ENCODE measurements around the gene TFAM. TPM values are rescaled to one million over a fixed set of nuclear protein-coding genes. Genes with fewer than 3 reads are reported as not detected.

Gene TFAM
- total RNA-seq, 4 donors from 2014 or later, result 15.3 to 20.1 (median 17.6) TPM

- no peak for TF ChIP-seq CTCF (IDR thresholded peaks at IDR 0.05; ENCODE audit: low read depth)
These were observed 9.3 kb downstream of the TFAM start for GRCh38 chr10:58394471-58394870.

GRCh38 chr10:58396057-58396456 is 10.8 kb downstream of the TFAM start:
- TF ChIP-seq CTCF (IDR thresholded peaks at IDR 0.05; ENCODE audit: low read depth), result no peak

- no peak for TF ChIP-seq CTCF (IDR thresholded peaks at IDR 0.05; ENCODE audit: low read depth)
These were observed 12.6 kb downstream of the TFAM start for GRCh38 chr10:58397830-58398229.

- no peak for TF ChIP-seq CTCF (IDR thresholded peaks at IDR 0.05; ENCODE audit: low read depth)
These were observed 14.2 kb downstream of the TFAM start for GRCh38 chr10:58399410-58399809.

GRCh38 chr10:58400609-58401008 is 15.4 kb downstream of the TFAM start:
- TF ChIP-seq CTCF (IDR thresholded peaks at IDR 0.05; ENCODE audit: low read depth), result no peak

GRCh38 chr10:58404001-58404400 is 18.8 kb downstream of the TFAM start:
- TF ChIP-seq CTCF (IDR thresholded peaks at IDR 0.05; ENCODE audit: low read depth), result no peak

GRCh38 chr10:58409956-58410610 is 24.9 kb downstream of the TFAM start:
- no peak for TF ChIP-seq CTCF (IDR thresholded peaks at IDR 0.05; ENCODE audit: low read depth)
